Uterus (tissue), 4 donors: ENCODE measurements around the gene BRD9. TPM values are rescaled to one million over a fixed set of nuclear protein-coding genes. Genes with fewer than 3 reads are reported as not detected.
"Not testable (repeated sequence)": the region's sequence is repeated elsewhere in the genome, so short reads cannot be mapped to it uniquely, and the experiment has no call there.

ENCODE experiments used
- DNase-seq, 2 donors: peaks; one replicate each; pipeline ENCODE4 v3.0.0-alpha.2; 2019 to 2020
- H3K27ac ChIP-seq, 2 donors: fragments of 200-600 bp; sonication (generic); 1 replicate in 1 of 2; 2 replicates in 1 of 2; pipeline ENCODE4 v1.5.1; 2016 to 2018
- H3K27me3 ChIP-seq, 2 donors: fragments of 200-600 bp; sonication (generic); one replicate each; pipeline ENCODE4 v1.5.1; 2018 to 2019; ENCODE audit warnings: control low read depth in 1 of 2
- H3K36me3 ChIP-seq, 2 donors: fragments of 200-600 bp; sonication (generic); one replicate each; pipeline ENCODE4 v1.5.1; 2019; ENCODE audit warnings: control low read depth in 1 of 2
- H3K4me1 ChIP-seq, 2 donors: fragments of 200-600 bp; sonication (generic); one replicate each; pipeline ENCODE4 v1.5.1; 2018 to 2019; ENCODE audit warnings: control low read depth in 1 of 2
- H3K4me3 ChIP-seq, 2 donors: fragments of 200-600 bp; sonication (generic); 1 replicate in 1 of 2; 2 replicates in 1 of 2; pipeline ENCODE4 v1.5.1; 2018 to 2019; ENCODE audit warnings: mild to moderate bottlenecking in 1 of 2
- H3K9me3 ChIP-seq, 2 donors: fragments of 200-600 bp; sonication (generic); one replicate each; pipeline ENCODE4 v1.5.1; 2019; ENCODE audit warnings: control low read depth in 1 of 2
- POLR2A ChIP-seq, 2 donors: fragments of 450-650 bp; IDR thresholded peaks; one replicate each; pipeline ENCODE4 v1.6.1; 2016; ENCODE audit warnings: antibody characterized with exemption in 2 of 2, mild to moderate bottlenecking in 1 of 2, moderate library complexity in 1 of 2
- intact Hi-C: fragments of 100-400 bp; cut with DNase I; formaldehyde crosslinking; loops from one replicate; pipeline ENCODE4 v1.15.1; 2023; ENCODE audit warnings: low total_unique reads
- total RNA-seq, 4 donors: library from RNA; depleted of rRNA in 3 of 4; stranded (reverse); fragments of >200 nt in 3 of 4; gene quantifications; one replicate each; pipeline versions ENCODE4 v1.1.0 to v1.2.4, GENCODE V29; 2014 to 2023
- TF ChIP-seq, protein P1 (sequence below), 4 experiments: fragments of 200-600 bp in 2 of 4; fragments of 450-650 bp in 2 of 4; sonication (generic) in 2 of 4; IDR thresholded peaks; one replicate each; pipeline ENCODE4 v1.5.1; 2016 to 2019; ENCODE audit warnings: antibody characterized with exemption in 4 of 4, mild to moderate bottlenecking in 2 of 4, moderate library complexity in 1 of 4
- donor health status: DM: yes; HTN: yes; CAD: no.

BRD9 gene
- total RNA-seq, 4 donors from 2014 or later = 31.0 to 53.9 (median 44.2) TPM

DNA sequence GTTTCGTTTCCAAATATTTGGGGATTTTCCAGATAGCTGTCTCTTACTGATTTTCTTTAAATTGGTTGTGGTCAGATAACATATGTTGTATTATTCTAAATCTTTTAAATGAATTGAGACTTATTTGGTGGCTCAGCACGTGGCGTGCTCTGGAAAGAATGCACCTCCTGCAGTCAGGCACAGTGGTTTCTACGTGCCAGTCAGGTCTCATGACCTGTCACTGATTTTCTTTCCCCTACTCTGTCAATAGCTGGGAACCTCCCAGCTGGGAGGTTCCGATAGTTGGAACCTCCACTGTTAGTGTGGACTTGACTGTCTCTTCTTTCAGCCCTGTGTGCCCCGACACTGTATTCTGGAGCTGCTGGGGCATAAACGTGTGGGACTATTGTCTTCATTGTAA, 27.7 kb upstream of the BRD9 start:
- no peaks in the 10 kb centered on the region for H3K4me1 ChIP-seq
- no peaks in the 10 kb centered on the region for H3K36me3 ChIP-seq
- no peaks in the 10 kb centered on the region for H3K9me3 ChIP-seq
- H3K27me3 ChIP-seq = no peaks in the 10 kb centered on the region
- TF ChIP-seq, protein P1, sequence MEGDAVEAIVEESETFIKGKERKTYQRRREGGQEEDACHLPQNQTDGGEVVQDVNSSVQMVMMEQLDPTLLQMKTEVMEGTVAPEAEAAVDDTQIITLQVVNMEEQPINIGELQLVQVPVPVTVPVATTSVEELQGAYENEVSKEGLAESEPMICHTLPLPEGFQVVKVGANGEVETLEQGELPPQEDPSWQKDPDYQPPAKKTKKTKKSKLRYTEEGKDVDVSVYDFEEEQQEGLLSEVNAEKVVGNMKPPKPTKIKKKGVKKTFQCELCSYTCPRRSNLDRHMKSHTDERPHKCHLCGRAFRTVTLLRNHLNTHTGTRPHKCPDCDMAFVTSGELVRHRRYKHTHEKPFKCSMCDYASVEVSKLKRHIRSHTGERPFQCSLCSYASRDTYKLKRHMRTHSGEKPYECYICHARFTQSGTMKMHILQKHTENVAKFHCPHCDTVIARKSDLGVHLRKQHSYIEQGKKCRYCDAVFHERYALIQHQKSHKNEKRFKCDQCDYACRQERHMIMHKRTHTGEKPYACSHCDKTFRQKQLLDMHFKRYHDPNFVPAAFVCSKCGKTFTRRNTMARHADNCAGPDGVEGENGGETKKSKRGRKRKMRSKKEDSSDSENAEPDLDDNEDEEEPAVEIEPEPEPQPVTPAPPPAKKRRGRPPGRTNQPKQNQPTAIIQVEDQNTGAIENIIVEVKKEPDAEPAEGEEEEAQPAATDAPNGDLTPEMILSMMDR (IDR thresholded peaks at IDR 0.05) = no peak
- no peak for TF ChIP-seq POLR2A (IDR thresholded peaks at IDR 0.05)
- intact Hi-C loops = no loop called here
- H3K27ac ChIP-seq = no peak overlapping the region
- no peak for DNase-seq
- H3K4me3 ChIP-seq = no peak overlapping the region

DNA sequence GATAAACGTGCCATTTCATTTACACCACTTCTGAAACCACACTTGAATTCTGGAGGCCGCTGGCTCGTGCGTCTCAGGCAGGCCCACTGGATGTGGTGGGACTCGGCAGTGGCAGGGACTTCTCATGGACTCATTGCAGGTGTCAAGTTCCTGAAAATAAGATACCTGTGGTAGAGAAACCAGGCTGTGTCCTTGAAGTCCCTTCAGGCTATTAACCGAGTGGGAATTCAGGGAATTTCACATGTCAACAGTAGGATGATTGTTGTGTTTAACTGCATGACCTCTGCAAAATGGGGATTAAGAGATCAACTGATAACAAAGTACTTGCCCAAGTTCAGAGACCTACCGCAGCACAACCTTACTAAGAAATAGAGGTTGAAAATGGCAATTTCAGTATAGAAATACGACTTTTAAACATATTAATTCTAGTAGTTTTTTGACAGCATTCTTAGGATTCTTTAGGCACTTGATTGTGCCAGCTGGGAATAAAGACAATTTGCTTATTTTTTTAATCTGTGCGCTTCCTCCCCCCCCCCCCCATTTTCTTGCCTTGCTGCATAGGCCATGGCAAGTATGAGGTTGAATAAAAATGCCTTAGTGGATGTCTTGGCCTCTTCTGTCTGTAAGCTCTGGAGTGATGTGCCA, 26.9 kb upstream of the BRD9 start:
- no peak for DNase-seq
- TF ChIP-seq, protein P1 (IDR thresholded peaks at IDR 0.05) = no peak
- TF ChIP-seq POLR2A (IDR thresholded peaks at IDR 0.05) = no peak
- no peaks in the 10 kb centered on the region for H3K36me3 ChIP-seq
- no peaks in the 10 kb centered on the region for H3K9me3 ChIP-seq
- H3K27me3 ChIP-seq = no peaks in the 10 kb centered on the region
- intact Hi-C loops = no loop called here
- no peak overlapping the region for H3K4me3 ChIP-seq
- no peaks in the 10 kb centered on the region for H3K4me1 ChIP-seq
- no peak overlapping the region for H3K27ac ChIP-seq

DNA sequence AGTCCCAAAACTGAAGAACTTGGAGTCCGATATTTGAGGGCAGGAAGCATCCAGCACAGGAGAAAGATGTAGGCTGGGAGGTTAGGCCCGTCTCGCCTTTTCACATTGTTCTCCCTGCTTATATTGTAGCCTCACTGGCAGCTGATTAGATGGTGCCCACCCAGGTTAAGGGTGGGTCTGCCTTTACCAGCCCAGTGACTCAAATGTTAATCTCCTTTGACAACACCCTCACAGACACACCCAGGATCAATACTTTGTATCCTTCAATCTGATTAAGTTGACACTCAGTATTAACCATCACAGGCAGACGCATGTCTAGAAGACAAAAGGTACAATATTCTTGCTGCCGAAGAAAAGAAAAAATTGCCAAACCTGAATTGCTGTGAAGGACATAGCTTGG, 26.1 kb upstream of the BRD9 start:
- intact Hi-C loops = not testable (repeated sequence)

DNA sequence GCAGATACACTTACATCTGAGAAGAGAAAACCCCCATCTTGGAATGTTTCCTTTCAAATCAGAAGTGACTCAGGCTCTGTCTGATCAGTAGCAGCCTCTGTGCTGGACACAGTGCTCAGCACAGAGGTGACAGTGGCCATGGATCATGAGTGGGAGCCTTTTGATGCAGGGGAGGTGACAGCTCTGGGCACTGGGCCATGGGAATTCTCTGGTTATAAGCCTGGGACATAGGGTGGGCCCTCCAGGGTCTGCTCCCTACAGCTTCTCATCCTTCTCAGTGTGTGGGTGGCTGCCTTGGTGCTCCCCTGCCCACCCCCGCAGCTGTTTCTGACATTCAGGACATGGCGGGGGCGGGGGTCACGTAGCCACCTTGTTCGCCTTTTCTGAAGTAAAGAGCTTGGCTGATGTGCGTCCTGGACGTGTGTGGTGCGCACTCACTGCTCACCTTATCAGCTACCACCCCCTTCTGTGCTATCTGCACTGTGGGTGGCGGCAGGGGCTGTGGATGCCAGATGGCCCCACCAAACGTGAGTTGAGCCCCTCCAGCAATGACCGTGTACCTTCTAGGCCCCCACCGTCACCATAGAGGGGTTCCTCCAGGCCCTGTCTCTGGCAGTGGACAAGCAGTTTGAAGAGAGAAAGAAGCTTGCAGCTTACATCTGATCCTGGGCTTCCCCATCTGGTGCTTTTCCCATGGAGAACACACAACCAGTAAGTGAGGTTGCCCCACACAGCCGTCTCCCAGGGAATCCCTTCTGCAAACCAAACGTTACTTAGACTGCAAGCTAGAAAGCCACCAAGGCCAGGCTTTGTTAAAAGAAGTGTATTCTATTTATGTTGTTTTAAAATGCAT, 24.1 kb upstream of the BRD9 start:
- Histone ChIP-seq H3K4me1 (no peaks in the 10 kb centered on the region), H3K4me3 (no peak overlapping the region), H3K36me3 (no peaks in the 10 kb centered on the region), H3K27ac (no peak overlapping the region), H3K27me3 (no peaks in the 10 kb centered on the region), H3K9me3 (no peaks in the 10 kb centered on the region)
- TF ChIP-seq, protein P1 (IDR thresholded peaks at IDR 0.05) = no peak
- no peak for TF ChIP-seq POLR2A (IDR thresholded peaks at IDR 0.05)
- DNase-seq = no peak
- intact Hi-C loops = no loop called here

More for the DNA sequence above, 26.1 kb upstream of the BRD9 start:
- not testable (repeated sequence) for DNase-seq, H3K4me3 ChIP-seq, H3K27ac ChIP-seq, H3K4me1 ChIP-seq, H3K27me3 ChIP-seq, H3K9me3 ChIP-seq, H3K36me3 ChIP-seq

DNA sequence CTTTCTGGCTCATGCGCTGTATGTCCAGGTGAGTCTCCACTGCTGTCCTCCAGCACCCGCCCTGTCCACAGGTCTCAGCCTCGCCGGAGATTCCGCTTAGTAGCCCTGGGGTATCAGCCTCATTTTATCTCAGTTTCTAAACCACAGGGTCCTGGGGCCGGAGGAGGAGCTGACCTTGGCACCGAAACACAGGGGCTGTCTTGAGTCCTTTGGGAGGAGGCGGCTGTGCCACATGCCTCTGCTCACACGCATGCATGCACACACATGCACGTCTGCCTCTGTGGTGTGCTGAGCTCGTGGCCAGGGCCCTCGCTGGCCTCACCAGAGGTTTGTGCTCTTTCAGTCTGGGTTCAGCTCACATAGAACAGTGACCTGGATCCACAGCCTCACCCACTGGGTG, 23.3 kb upstream of the BRD9 start:
- Histone ChIP-seq H3K4me3 (no peak overlapping the region), H3K27ac (no peak overlapping the region), H3K27me3 (no peaks in the 10 kb centered on the region), H3K4me1 (no peaks in the 10 kb centered on the region), H3K9me3 (no peaks in the 10 kb centered on the region), H3K36me3 (no peaks in the 10 kb centered on the region)
- DNase-seq = no peak
- intact Hi-C loops = no loop called here
- no peak for TF ChIP-seq POLR2A (IDR thresholded peaks at IDR 0.05)
- TF ChIP-seq, protein P1 (IDR thresholded peaks at IDR 0.05) = no peak

DNA sequence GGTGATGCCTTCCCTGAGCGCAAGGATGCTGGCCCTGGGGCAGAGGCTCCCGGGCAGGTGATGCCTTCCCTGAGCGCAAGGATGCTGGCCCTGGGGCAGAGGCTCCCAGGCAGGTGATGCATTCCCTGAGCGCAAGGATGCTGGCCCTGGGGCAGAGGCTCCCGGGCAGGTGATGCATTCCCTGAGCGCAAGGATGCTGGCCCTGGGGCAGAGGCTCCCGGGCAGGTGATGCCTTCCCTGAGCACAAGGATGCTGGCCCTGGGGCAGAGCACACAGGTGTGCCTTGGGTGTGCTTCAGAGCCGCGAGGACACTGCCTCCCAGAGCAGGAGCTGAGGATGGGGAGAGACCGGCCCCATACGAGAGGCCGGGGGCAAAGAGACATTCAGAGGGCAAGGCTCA, 22.7 kb upstream of the BRD9 start:
- H3K4me1 ChIP-seq, H3K4me3 ChIP-seq, H3K36me3 ChIP-seq, H3K9me3 ChIP-seq, H3K27ac ChIP-seq, DNase-seq, intact Hi-C loops, H3K27me3 ChIP-seq: not testable (repeated sequence)
